Right renal pelvis (tissue), 4 donors: ENCODE results near the gene FBN2. TPM values are rescaled to one million over a fixed set of nuclear protein-coding genes. Genes with fewer than 3 reads are reported as not detected.

Experiments used
- DNase-seq, 4 donors: peaks; one replicate each; pipeline ENCODE4 v3.0.0-alpha.2; 2013; ENCODE audit warnings: low read depth in 4 of 4, low spot score in 3 of 4, missing footprints in 1 of 4
- polyA plus RNA-seq, 4 donors: library from polyadenylated mRNA; unstranded; fragments of 120-200 nt; gene quantifications; one replicate each; pipeline ENCODE4 v1.2.1, GENCODE V29; 2013; ENCODE audit not compliant: insufficient read length in 4 of 4

Gene FBN2
- polyA plus RNA-seq = 100 to 1,000 TPM in 1 of 4 donors, 10 to 100 TPM in 3; 89.8 to 118 (median 95.7) TPM

DNA sequence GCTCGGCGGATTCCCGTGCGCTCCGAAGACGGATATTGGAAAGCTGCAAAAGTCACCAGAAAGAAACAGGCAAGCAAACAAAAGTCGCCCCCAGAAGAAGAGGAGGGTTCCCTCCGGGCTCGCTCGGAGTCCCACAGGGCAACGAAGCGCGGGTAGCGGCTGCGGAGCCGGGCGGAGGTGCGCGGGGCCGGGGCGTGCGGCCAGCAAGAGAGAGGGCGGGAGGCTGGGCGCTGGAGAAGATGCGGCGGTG, at the start of gene FBN2:
TSS of gene FBN2 (minus strand) at position 246 of the 250 bp plus-strand sequence. CDS start 642 bp downstream, outside the sequence.
- peak in 1 of 4 donors; percentile 52 for DNase-seq

DNA sequence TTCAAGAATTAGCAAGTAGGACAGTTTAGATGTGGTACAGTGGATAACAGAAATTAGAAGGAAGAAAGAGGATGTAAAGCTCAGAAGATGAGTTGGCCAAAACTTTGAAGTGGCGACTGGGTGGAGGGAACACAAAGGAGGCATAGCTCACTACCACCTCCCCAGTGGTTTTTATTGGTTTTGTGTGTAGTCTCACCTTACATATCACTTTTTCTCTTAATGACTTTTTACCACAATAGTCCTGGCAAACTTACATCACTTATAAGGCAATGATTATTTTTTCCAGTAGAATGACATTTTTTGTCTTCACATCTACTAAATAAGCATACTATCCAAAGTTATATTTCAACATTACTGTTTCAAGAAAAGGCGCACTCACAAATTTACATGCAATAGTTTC, 49.2 kb upstream of the FBN2 start:
- no peak for DNase-seq

DNA sequence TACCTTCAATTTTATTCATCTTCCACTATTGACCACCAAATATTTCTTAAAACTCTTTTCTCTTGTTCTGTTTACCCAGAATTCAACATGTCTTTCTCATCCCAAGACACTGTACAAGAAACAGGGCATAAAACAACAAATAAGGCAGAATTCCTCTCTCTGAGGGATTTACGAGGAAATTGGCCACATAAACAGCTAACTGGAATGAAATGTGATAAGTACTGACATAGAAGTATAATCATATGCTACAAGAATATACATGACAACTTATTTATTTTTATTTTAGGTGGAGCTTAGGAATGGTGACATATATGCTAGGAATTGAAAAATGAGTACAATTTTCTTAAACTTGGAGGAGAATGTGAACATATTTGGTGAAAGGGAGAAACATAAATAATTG, 48.8 kb upstream of the FBN2 start:
- no peak for DNase-seq

DNA sequence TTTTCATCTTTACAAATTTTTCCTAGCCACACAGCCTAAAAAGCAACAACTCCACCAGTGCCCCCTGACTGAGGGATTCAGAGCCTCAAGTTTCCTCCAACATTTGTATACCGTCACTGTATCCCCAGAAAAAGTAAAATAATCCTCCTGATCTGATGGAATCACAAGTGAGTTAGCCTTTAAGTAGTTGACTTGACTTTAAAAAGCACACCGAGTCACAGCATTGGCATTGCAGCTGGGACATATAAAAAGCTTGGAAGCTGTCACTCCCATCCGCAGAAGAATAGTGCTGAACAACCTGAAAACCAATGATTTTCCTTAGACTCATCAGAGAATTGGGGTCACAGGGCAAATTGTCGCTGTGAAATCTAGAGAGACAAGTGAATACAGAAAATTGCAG, 41.6 kb upstream of the FBN2 start:
- no peak for DNase-seq

DNA sequence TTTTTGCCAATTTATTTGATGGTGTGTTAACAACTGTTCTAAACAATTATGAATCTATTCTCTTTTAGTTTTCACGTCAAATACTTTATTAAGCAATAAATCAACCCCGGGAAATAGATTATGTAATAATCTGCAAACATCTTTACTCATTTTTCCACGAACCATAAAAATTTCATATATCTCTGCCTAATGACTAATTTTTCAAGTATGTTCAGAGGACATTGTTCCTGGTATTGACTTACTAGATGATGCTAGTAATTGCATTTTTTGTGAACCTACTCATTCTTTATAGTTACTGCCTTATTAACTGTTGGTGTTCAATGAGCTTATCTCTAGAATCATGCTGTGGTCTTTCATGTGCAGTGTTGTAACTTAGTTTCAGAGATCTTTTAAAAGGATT, 41.0 kb upstream of the FBN2 start:
- no peak for DNase-seq

DNA sequence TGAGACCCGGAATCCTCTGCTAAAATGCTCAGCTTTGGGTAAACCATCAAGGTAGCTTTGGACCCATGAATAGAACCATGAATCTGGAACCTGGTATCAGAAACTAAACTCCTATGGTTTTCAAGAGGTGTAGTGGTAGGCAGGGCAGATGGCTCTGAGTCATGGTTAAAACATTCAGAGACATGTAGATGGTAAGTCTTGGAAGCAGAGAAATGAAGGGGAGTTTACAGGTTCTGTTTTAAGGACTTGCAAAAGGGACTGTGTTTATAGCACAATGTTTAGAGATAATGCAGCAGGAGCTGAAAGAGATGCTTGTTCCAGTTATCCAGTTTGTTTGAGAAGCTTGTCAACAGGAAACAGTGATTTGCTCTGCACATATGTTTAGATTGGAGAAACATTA, 36.0 kb upstream of the FBN2 start:
- no peak for DNase-seq

DNA sequence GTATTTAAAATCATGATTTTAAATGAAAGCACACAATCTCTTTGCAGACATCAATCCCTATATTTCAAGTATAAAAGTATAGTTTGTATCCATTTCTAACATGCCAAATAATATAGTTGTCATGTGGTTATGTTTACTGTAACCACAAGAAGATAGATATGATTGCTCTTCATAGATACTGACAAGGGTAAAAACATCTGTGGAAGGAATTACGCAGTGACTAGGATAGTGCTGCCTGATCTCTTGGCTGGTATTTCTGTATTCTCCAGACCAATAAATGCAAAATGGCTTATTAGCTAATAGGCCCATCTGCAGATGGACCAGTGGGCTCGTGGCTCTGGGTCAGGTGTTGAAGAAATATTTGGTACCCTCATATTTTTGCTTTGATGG, 34.9 kb upstream of the FBN2 start:
- no peak for DNase-seq

DNA sequence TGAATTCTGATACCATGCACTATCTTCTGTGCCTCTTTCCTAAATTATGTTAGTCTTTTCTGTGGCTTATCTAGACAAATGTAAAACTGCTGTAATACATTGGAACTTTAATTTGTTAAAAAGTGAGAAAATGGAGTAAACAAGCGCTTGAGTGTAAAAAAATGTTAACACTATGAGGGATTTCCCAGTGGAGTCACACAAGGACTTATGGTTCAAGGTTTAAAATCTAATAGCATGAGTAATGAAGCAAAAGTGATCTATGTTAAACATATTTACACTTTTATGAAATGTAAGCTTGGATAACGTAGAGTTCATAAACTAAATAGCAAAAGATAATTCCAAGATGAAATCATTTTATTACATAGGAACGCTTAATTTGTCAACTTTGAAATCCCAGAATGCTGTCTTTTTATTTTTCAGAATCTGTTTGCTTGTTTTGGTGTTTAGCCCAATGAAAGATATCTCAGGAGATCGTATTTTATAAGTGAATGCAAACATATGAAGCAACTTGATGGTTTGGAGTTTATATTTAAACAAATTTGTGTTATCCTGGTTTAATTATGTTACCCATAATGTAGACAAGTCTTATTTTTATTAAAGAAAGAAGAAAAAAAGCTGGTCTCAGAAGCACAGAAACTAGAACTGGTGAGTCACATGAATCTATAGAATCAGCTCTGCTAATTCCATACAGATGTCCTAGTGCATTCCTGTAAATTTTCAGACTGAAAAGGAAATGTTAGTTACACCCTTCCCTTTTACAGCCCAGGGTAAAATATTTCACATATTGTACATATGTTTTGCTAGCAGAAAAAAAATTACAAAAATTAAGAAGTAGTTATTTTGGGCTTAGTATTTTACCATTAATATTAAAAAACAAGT, 34.2 kb upstream of the FBN2 start:
- DNase-seq = no peak

DNA sequence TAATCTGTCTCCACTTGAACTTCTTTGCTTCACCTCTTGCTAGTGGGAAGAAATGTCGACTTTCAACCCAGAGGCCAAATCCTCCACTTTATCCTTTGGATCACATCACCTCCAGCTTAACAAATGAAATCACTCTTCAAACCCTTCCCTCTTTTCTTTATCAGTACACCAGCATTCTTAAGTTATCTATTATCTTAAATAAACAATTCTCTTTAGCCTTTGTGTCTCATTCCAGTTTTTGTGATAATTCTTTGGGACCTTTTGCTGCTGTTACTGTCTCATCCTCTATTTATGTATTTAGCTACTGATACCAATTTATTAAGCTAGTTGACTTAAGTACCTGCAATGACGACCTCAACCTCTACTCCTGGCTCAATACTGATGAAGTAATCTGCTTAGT, 28.1 kb upstream of the FBN2 start:
- DNase-seq = no peak

DNA sequence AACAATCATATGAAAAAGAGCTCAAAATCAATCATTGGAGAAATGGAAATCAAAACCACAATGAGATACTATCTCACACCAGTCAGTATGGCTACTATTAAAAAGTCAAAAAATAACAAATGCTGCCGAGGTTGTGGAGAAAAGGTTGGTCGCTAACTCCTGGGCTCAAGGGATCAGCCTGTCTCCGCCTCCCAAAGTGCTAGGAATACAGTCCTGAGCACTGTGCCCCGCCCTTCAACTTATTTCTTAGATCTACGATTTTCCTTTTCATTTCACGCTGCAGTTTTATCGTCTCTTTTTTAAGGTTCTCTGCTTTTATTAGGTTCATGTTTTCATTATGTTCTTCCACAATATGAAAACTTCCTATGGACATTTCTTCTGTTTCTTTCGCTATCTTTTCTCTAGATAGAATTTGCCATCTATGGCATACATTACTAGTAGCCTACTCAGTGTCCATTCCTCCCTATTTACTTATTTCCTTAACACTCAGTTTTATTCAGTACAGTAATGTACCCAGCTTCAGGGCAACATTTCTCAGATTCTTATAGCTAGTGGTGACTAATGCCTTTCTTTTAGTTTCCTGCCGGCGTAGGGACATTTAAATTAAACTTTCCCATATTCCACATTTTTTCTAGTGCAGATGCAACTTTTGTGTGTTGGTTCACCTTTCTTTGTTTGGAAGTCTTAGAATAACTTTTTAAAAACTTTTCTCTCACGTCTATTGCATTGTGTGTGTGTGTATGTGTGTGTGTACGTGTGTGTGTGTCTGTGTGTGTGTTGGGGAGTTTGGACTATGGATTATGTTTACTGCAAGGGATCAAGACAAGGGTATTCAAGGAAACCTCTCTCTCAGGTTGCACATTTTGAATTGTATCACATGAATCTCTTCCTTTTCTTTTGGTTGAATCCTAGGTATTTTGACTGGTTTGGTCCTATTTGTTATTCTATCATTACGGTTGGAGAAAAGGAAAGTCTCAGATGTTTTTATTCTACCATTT, 21.6 kb upstream of the FBN2 start:
- DNase-seq = no peak

DNA sequence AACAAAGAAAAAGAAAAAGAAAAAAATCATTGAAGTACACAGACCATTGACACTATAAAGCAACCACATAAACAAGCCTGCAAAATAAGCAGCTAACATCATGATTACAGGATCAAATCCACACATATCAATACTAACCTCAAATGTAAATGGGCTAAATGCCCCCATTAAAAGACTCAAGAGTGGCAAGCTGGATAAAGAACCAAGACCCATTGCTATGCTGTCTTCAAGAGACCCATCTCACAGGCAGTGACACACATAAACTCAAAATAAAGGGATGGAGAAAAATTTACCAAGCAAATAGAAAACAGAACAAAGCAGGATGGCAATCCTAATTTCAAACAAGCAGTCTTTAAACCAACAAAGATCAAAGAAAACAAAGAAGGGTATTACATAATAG, 15.7 kb upstream of the FBN2 start:
- DNase-seq = no peak

DNA sequence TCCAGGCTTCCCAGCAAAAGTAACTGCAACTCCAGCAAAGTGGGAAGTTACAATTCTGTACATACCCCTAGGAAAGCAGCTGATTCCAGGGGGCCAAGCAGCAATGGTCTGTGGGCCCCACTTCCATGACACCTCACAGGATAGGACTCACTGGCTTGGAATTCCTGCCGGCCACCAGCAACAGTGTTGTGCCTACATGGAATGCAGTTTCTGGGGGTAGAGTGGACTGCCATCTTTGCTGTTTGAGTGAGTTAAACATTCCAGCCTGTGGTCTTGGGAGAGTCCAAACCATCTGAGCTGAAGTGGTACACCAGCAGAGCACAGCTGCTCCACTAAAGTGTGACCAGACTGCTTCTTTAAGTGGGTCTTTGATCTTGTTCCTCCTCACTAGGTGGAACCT, 13.4 kb upstream of the FBN2 start:
- no peak for DNase-seq

DNA sequence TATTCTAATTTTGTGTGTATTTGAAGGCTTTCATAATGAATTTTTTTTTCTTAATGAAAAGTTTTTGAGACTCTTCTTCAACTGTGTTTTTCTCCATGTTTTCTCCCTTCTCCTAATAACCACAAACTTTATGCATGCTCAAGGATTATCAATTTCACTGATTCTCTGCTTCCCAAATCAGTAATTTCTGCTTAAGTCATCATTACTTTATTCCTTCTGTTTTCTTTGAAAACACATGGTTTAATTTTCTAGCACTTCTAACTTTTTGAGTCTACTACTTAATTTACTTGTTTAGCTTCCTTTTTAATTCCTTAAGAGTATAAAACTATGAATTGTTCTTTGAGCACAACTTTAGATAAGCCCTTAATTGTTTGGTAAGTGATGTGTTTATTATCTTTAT, 11.5 kb upstream of the FBN2 start:
- DNase-seq = no peak

DNA sequence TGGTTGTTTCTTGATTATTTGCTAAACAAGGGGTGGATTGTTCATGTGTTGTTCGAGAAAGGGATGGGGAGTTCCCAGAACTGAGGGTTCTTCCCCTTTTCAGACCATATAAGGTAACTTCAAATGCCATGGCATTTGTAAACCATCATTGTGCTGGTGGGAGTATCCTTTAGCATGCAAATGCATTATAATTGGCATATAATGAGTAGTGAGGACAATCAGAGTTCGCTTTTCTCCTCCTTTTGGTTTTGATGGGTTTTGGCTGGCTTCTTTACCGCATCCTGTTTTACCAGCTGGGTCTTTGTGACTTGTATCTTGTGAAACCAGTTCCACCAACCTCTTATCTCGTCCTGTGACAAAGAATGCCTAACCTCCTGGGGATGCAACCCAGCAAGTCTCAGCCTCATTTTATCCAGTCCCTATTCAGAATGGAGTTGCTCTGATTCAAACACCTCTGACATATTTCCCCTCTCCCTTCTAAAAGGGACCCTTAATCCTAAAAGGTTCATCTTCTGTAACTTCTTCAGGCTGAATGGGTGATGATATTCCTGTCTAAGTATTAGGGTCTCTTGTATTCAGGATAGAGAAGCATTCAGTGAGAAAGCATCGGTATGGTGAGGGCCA, 8.7 kb upstream of the FBN2 start:
- DNase-seq = no peak

DNA sequence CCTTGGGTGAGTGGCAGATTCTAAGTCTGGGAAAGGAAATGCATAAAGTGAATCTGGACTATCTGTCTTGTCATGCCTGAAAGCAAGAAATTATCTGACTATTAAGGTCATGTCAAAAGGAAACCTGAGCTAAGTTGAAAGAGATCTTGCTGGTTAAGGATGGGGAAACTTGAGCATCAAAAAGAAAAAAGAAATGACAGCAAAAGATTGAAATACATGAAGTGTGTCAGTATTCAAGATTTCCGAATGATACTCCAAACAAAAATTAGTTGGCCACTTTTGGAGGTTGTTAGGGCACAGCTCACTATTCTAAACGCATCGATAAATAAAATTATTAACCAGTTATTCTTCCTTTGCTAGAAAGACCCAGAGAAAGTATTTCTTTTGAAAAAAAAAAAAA, 3.3 kb upstream of the FBN2 start:
- no peak for DNase-seq

DNA sequence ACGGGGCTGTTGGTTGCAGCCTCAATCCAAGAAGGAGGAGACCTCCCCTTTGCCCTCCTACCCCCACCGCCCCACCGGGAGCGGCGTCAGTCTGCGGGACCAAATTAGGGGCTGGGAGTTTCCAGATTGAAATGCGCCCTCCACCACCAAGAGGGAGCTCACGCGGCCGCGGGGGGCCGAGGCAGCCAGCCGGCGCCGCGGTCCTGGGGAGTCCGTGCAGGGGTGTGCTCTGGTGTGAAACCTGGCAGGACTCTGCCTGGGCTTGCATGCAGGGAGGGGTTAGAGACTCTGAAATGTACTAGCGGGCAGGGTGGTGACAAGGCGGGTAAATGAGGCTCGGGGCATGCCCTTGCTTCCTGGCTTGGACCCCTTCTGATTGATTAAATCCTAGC, 989 bp upstream of the FBN2 start:
- peak in 2 of 4 donors; percentile 21 to 22 for DNase-seq

DNA sequence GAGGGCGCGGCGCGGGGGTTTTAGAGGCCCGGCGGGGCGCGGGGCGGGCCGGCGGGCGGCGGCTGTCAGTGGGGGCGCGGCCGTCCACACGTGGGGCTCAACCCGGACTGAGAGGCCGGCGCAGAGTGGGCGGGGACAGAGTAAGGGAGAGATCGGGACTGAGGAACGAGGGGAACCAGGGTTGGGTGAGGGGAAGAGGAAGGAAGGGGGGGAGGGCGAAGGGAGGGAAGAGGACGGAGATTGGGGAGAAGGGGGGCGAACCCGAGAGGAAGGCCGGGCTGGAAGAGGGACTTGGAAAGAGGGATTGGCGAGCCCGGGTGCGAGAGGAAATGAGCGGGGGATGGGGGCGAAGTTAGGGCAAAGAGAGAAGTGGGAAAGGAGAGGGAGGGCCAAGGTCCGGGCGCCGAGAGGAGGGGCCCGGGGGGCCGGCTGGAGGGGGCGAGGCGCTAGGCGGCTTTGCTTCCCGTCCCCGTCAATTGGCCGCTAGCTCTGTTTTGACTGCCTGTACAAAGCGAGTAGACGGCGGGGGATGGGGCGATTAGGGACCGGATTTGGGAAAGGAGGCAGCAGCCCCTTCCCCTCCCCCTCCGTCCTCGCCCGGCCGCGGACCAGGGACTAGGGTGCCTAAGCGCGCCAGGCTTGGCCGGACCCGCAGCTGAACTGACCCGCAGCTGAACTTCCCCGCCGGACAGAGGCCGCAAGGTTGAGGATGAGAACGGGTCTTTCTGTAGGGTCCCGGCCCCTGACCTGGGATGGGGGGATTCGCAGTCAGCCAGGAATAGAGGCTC, 399 bp upstream of the FBN2 start:
- DNase-seq = peak; percentile 66 to 82 (median 75)

DNA sequence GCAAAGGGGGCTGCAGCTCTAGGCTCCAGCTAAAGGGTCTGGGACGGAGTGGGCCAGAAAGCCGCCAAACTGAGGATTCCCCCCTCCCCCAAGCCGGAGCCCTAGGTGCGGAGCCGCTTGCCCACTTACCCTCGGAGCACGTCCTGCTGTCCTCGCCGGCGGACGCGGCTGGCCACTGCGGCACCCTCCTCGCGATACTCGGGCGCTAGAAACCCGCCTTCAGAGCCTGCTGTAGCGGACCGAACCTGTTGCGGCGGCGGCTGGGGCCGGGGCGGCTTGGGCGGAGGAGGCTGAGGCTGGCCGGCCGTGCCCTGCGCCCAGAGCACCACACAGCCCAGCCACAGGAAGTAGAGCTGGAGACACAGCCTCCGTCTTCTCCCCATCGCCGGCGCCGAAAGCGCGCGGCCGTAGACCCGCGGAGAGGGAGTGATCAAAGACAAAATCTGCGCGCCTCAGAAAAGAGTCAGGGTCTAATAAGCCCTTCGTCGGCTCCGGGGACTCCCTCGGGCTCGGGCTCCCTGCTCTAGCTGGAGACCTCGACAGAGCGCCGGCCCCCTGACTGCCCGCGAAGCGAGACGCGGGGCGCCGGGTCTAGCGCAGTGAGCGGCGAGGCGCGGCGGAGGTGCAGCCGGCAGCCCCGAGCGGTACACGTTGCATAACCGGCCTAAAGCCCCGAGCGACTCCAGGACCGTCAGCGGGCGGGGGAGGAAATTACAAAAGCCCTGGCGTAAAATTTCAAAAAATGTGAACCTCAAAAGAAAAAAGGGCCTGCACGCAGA, 635 bp downstream of the FBN2 start:
- peak in 3 of 4 donors; percentile 22 to 45 (median 28) for DNase-seq
